CD1c-positive myeloid dendritic cell (primary cell): Measurements from ENCODE around the gene SLC25A52.
"Not testable (repeated sequence)": the region's sequence is repeated elsewhere in the genome, so short reads cannot be mapped to it uniquely, and the experiment has no call there.

Source experiments
- DNase-seq: peaks from one replicate; pipeline ENCODE4 v3.0.0-alpha.2; 2016; ENCODE audit errors: extremely low spot score

The SLC25A52 gene

DNA sequence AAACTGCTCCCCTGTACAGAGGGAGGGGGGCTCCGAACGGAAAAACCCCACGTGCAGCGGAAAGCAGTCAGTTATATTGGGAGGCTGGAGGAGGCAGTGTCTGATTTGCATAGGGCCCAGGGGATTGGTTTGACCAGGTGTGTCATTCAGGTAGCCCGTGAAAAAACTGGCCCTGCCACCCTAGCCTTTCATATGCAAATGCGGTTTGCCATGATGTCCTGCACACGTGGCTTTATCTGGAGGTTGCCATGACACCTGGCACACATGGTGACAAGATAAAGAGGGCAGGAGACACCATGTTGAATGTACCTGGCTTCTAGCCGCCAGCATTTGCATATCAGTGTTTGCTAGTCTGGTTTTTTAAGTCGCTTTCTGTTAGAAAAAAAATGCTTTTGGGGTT, 20.5 kb downstream of the SLC25A52 start:
- DNase-seq, result no peak

DNA sequence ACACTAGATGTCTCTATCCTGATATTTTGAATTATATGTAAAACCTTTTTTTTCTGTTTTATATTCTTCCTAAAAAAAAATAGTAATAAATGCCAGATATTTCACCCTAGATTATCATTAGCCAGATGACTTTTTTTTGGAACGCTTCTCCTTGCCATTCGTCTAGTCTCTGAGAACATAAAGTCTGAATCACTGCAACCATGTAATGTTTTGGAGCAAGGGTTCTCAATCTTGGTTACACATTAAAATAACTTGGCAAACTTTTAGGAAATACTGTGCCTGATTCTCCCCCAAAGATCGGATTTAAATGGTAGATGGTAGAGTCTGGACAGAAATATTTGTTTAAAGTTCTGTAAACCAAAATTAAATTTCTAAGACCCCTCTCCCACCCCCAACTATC, 21.0 kb downstream of the SLC25A52 start:
- no peak for DNase-seq

GRCh38 chr18:31738460-31739407, 21.9 kb downstream of the SLC25A52 start:
- no peak for DNase-seq

- peak; percentile 64 for DNase-seq
Measured at GRCh38 chr18:31736630-31737029, 24.1 kb downstream of the SLC25A52 start.

DNA sequence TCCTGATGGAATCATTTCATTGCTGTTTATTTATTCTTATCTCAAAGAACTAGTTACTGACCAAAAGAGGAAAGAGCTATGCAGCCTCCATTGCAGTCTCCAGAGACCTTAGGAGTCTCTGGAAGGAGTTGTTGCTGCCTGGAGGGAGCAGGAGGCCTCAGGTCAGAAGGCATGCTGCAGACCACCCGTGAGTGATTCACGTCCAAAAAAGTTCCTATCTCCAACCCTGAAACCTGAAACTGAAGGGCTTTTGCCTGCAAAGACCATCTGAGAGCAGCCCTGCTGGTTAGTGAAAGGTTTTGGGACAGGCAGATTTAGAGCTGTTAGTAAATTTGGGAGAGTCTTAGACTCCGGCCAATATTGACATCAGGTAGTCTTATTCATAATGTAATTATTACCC, 29.1 kb downstream of the SLC25A52 start:
- DNase-seq, result no peak

GRCh38 chr18:31729196-31729595, 31.5 kb downstream of the SLC25A52 start:
- not testable (repeated sequence) for DNase-seq

GRCh38 chr18:31723990-31724711, 36.5 kb downstream of the SLC25A52 start:
- no peak for DNase-seq

- no peak for DNase-seq
Measured at GRCh38 chr18:31723639-31723989, 37.1 kb downstream of the SLC25A52 start.

GRCh38 chr18:31722369-31722957, 38.2 kb downstream of the SLC25A52 start:
- DNase-seq, result peak; percentile 84

DNA sequence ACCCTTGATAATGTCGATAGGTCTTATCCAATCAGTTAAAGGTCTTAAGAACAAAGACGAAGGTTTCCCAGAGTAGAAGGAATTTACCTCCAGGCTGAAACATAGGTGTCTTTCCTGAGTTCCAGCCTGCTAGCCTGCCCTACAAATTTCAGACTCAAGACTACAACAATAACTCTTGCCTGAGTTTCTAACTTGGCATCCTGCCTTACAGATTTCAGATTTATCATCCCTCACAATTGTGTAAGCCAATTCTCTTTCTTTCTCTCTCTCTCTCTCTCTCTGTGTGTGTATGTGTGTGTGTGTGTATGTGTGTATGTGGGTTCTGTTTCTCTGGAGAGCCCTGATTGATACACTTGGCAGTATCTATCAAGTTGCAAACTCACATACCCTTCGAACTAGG, 39.1 kb downstream of the SLC25A52 start:
- no peak for DNase-seq

GRCh38 chr18:31720867-31721266, 39.8 kb downstream of the SLC25A52 start:
- DNase-seq, result no peak

DNA sequence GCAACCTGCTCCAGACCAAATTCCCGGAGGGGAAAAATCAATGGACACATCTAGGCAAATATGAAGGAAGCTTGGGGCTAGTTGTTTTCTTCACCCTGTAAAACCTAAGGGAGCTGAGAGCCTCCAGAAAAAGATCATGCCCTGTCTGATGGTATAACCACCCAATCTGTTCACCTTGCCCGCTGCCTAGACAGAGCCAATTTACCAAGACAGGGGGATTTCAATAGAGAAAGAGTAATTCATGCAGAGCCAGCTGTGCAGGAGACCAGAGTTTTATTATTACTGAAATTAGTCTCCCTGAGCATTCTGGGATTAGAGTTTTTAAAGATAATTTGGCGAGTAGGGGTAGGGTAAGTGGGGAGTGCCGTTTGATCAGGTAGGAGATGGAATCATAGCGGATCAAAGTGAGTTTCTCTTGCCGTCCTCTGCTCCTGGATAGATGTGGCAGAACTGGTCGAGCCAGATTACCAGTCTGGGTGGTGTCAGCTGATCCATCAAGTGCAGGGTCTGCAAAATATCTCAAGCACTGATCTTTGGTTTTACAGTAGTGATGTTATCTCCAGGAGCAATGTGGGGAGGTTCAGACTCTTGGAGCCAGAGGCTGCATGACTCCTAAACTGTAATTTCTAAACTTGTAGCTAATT, 41.2 kb downstream of the SLC25A52 start:
- no peak for DNase-seq

DNA sequence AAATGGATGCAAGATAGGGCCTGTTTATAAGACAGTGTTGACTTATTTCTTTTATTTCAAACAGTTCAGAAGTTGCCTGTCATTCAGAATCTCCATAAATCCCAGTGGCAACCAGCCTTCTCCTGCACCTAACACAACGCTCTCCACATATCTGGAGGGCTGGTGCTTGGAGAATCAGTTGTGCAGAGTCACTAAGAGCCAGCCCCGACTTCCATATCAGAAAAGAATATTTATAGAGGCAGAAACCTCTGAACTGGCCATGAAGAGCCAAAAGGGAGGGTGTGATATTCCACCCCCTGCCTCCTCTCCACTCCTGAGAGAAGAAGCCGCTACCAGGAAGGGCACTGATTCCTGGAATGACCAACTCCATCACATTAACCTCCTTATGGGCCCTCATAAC, 42.3 kb downstream of the SLC25A52 start:
- DNase-seq, result no peak

DNA sequence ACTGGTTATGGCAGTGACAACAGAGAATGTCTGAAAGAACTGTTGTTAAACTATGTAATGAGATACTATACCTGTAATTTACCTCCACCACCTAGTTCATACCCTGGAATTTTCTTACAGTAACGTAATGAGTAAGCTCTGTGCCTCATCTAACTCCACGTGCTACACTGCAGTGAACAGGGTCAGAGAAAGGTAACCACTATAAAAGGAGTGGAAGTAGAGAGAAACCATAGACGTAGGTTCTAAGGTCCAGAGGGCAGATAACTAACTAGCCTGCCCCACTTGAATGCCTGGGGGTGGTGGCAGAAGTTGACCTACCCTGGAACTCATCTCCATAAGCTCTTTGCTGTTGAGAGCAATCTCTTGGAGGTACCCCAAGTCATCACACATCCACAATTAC, 44.3 kb downstream of the SLC25A52 start:
- no peak for DNase-seq

- no peak for DNase-seq
Measured at GRCh38 chr18:31711365-31712172, 49.1 kb downstream of the SLC25A52 start.

DNA sequence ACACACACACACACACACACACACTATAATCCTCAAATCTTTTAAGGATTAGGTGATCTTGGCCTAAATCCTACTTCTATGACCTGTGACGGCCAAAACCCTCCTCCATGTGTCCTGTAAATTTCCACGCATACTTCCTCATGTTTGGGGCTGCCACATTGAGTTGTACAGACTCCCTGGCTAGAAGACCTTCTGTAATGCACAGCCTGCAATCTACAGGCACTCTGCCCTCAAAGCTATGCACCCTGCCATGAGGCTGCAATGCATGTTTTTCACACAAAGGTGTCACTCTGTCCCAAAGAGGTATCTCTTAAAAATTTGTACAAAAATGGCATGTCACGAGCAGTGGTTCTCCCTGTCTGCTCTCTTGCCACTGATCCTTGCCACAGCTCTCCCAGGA, 49.9 kb downstream of the SLC25A52 start:
- DNase-seq, result no peak
